ENCODE measurements around the gene CDC25B.
"Not testable (repeated sequence)": the region's sequence is repeated elsewhere in the genome, so short reads cannot be mapped to it uniquely, and the experiment has no call there.

Gene CDC25B

GRCh38 chr20:3808544-3808943 lies 12.4 kb downstream of the CDC25B start:
- DNase-seq, result no peak

- DNase-seq, result peak; percentile 97
These were observed 15.6 kb downstream of the CDC25B start for GRCh38 chr20:3811467-3812258.

- no peak for DNase-seq
These were observed 16.2 kb downstream of the CDC25B start for GRCh38 chr20:3812259-3812681.

- DNase-seq, result no peak
These were observed 17.1 kb downstream of the CDC25B start for GRCh38 chr20:3812975-3813847.

GRCh38 chr20:3813848-3814581 lies 17.9 kb downstream of the CDC25B start:
- no peak for DNase-seq

- DNase-seq, result no peak
These were observed 18.9 kb downstream of the CDC25B start for GRCh38 chr20:3814928-3815495.

GRCh38 chr20:3815703-3816315 lies 19.7 kb downstream of the CDC25B start:
- DNase-seq, result no peak

- DNase-seq, result peak; percentile 31
These were observed 22.3 kb downstream of the CDC25B start for GRCh38 chr20:3818155-3819151.

- DNase-seq, result no peak
These were observed 23.4 kb downstream of the CDC25B start for GRCh38 chr20:3819411-3820047.

- peak; percentile 93 for DNase-seq
These were observed 24.2 kb downstream of the CDC25B start, which contains the start of gene AP5S1 for GRCh38 chr20:3820048-3820900. AP5S1 (plus strand) TSS chr20:3820547; CDS start chr20:3822118, 1,571 bp downstream.

- no peak for DNase-seq
These were observed 25.0 kb downstream of the CDC25B start for GRCh38 chr20:3820901-3821727.

- DNase-seq, result no peak
These were observed 25.9 kb downstream of the CDC25B start for GRCh38 chr20:3821996-3822395.

- DNase-seq, result no peak
These were observed 27.8 kb downstream of the CDC25B start for GRCh38 chr20:3823881-3824280.

GRCh38 chr20:3825526-3825925 lies 29.4 kb downstream of the CDC25B start:
- DNase-seq, result no peak

GRCh38 chr20:3826420-3826819 lies 30.3 kb downstream of the CDC25B start:
- no peak for DNase-seq

- no peak for DNase-seq
These were observed 32.7 kb downstream of the CDC25B start for GRCh38 chr20:3828798-3829197.

GRCh38 chr20:3829891-3830290 lies 33.8 kb downstream of the CDC25B start:
- not testable (repeated sequence) for DNase-seq

GRCh38 chr20:3836132-3836531 lies 40.0 kb downstream of the CDC25B start:
- no peak for DNase-seq

Measured in T1000 (cell line).